Activated T-cell treated with anti-CD3 and anti-CD28 coated beads, Interleukin-2, amount 50 U/mL, for 72 hours (primary cell): ENCODE results near the gene OGFOD2. TPM values are rescaled to one million over a fixed set of nuclear protein-coding genes. Genes with fewer than 3 reads are reported as not detected.

Experiments
- ATAC-seq, 2 donors: fragments of 150-1000 bp; cut with Tn5 transposase; replicated peaks in 1 of 2; 2 replicates each; pipeline ENCODE4 v1.10.0; 2021; ENCODE audit warnings: moderate library complexity in 2 of 2, mild to moderate bottlenecking in 1 of 2
- DNase-seq, 2 donors: peaks; one replicate each; pipeline ENCODE4 v3.0.0; 2021 to 2022; ENCODE audit warnings: mixed read lengths in 1 of 2
- H3K27ac Mint-ChIP-seq: one replicate; pipeline ENCODE4 v1.8.0; 2022; ENCODE audit warnings: mild to moderate bottlenecking, moderate library complexity, mixed read lengths
- H3K27me3 Mint-ChIP-seq: one replicate; pipeline ENCODE4 v1.8.0; 2022; ENCODE audit warnings: low read depth, mixed read lengths
- H3K36me3 Mint-ChIP-seq, 2 donors: one replicate each; pipeline ENCODE4 v1.8.0; 2022; ENCODE audit warnings: mixed read lengths in 2 of 2, mild to moderate bottlenecking in 1 of 2; ENCODE audit not compliant: insufficient read depth in 2 of 2
- H3K4me1 Mint-ChIP-seq: one replicate; pipeline ENCODE4 v1.8.0; 2022; ENCODE audit warnings: low read depth, mixed read lengths
- H3K4me3 Mint-ChIP-seq, 2 donors: one replicate each; pipeline ENCODE4 v1.8.0; 2022; ENCODE audit warnings: mild to moderate bottlenecking in 2 of 2, mixed read lengths in 2 of 2, moderate library complexity in 2 of 2
- H3K9me3 Mint-ChIP-seq, 2 donors: one replicate each; pipeline ENCODE4 v1.8.0; 2022; ENCODE audit warnings: mixed read lengths in 2 of 2
- total RNA-seq, 2 donors: library from RNA; stranded (reverse); gene quantifications; one replicate each; pipeline ENCODE4 v1.2.3, GENCODE V29; 2022

OGFOD2 gene
- total RNA-seq, 2 donors from 2014 or later: 26.6 to 32.5 TPM

GRCh38 chr12:122982963-122983788 lies 8.1 kb downstream of the OGFOD2 start:
- DNase-seq (no peak), ATAC-seq (no peak)
- no peaks in the 10 kb centered on the region for H3K27me3 Mint-ChIP-seq
- peaks cover 51% of the 10 kb centered on the region for H3K4me1 Mint-ChIP-seq
- H3K9me3 Mint-ChIP-seq: no peaks in the 10 kb centered on the region
- H3K36me3 Mint-ChIP-seq: peaks cover 2 to 5% of the 10 kb centered on the region in 2 donors
- H3K27ac Mint-ChIP-seq: peak overlapping the region; percentile 84
- H3K4me3 Mint-ChIP-seq: peak overlapping the region; percentile 95 to 96

- H3K27ac Mint-ChIP-seq: peak overlapping the region; percentile 84
- H3K9me3 Mint-ChIP-seq: no peaks in the 10 kb centered on the region
These were observed 8.9 kb downstream of the OGFOD2 start for GRCh38 chr12:122983789-122984515.

GRCh38 chr12:122984612-122985337 lies 9.7 kb downstream of the OGFOD2 start:
- H3K27me3 Mint-ChIP-seq: no peaks in the 10 kb centered on the region
- H3K4me1 Mint-ChIP-seq: peaks cover 44% of the 10 kb centered on the region
- peaks cover 2 to 5% of the 10 kb centered on the region in 2 donors for H3K36me3 Mint-ChIP-seq
- no peak overlapping the region for H3K4me3 Mint-ChIP-seq
- H3K27ac Mint-ChIP-seq: peak overlapping the region; percentile 11
- no peak for ATAC-seq
- H3K9me3 Mint-ChIP-seq: no peaks in the 10 kb centered on the region
- no peak for DNase-seq

More at GRCh38 chr12:122983789-122984515, 8.9 kb downstream of the OGFOD2 start:
- DNase-seq (no peak), ATAC-seq (no peak)
- no peak overlapping the region for H3K4me3 Mint-ChIP-seq
- no peaks in the 10 kb centered on the region for H3K27me3 Mint-ChIP-seq
- peaks cover 2 to 5% of the 10 kb centered on the region in 2 donors for H3K36me3 Mint-ChIP-seq
- H3K4me1 Mint-ChIP-seq: peaks cover 49% of the 10 kb centered on the region

DNA sequence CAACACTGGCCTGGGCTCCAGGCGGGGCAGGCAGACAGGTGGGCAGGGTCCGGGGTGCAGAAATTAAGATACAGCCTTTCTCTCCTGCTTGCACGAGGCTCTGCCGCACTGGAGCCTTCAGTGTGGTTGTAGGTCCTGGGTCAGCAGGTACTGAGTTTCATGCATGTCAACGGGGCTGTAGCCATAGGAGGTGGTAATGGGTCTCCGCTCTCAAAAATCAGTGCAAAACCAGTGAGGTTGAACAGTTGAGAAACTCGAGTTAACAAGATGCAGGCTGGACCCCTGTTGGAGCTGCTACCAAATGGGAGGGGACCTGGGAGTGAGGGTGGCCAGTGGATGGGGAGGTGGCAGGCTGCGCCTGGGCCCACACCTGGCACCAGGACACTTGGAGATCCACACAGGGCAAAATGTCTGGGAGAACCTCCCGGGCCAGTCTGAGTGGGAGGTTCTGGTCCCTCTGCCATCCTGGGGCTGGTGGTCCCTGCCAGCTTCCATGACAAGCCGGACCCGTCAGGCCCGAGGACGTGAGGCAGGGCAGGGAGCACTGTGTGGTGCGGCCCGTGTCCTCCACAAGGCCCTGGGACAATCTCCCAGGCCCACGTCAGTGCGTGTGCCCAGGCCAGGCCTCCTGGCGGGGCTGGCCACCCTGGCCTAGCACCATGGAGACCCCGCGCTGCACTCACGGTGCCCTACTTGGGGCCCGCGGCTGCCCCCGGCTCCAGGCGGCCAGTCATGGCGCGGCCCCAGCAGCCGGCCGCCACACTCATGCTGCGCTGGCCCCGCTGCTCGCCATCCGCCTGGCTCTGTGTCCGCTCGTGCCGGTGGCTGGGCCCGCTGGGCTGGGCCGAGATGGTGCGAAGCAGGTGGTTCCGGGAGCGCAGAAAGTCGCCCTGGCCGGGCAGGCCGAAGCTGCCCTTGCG lies 10.6 kb downstream of the OGFOD2 start:
- Mint-ChIP-seq H3K4me1 (peaks cover 41% of the 10 kb centered on the region), H3K9me3 (no peaks in the 10 kb centered on the region), H3K27me3 (no peaks in the 10 kb centered on the region), H3K4me3 (no peak overlapping the region), H3K27ac (no peak overlapping the region), H3K36me3 (peaks cover 2 to 3% of the 10 kb centered on the region in 2 donors)
- no peak for DNase-seq
- no peak for ATAC-seq

GRCh38 chr12:122986258-122986871 lies 11.3 kb downstream of the OGFOD2 start:
- no peaks in the 10 kb centered on the region for H3K9me3 Mint-ChIP-seq
- no peak overlapping the region for H3K27ac Mint-ChIP-seq
- no peaks in the 10 kb centered on the region for H3K27me3 Mint-ChIP-seq
- H3K4me1 Mint-ChIP-seq: peaks cover 40% of the 10 kb centered on the region
- ATAC-seq: no peak
- no peak for DNase-seq
- H3K4me3 Mint-ChIP-seq: no peak overlapping the region
- peaks cover 2 to 3% of the 10 kb centered on the region in 2 donors for H3K36me3 Mint-ChIP-seq

GRCh38 chr12:122987086-122987951 lies 12.3 kb downstream of the OGFOD2 start:
- H3K36me3 Mint-ChIP-seq: peaks cover 2 to 3% of the 10 kb centered on the region in 2 donors
- no peak overlapping the region for H3K27ac Mint-ChIP-seq
- no peaks in the 10 kb centered on the region for H3K9me3 Mint-ChIP-seq
- ATAC-seq (no peak), DNase-seq (no peak)
- H3K4me3 Mint-ChIP-seq: no peak overlapping the region
- H3K4me1 Mint-ChIP-seq: peaks cover 31% of the 10 kb centered on the region
- no peaks in the 10 kb centered on the region for H3K27me3 Mint-ChIP-seq

GRCh38 chr12:122988036-122988435 lies 13.0 kb downstream of the OGFOD2 start:
- Mint-ChIP-seq H3K36me3 (peaks cover 2% of the 10 kb centered on the region in 2 donors), H3K4me3 (no peak overlapping the region), H3K4me1 (peaks cover 24% of the 10 kb centered on the region), H3K9me3 (no peaks in the 10 kb centered on the region), H3K27me3 (no peaks in the 10 kb centered on the region), H3K27ac (no peak overlapping the region)
- DNase-seq (no peak), ATAC-seq (no peak)

GRCh38 chr12:122988612-122989212 lies 13.7 kb downstream of the OGFOD2 start:
- H3K9me3 Mint-ChIP-seq: no peaks in the 10 kb centered on the region
- H3K27ac Mint-ChIP-seq: no peak overlapping the region
- ATAC-seq (no peak), DNase-seq (no peak)
- no peak overlapping the region for H3K4me3 Mint-ChIP-seq
- peaks cover 17% of the 10 kb centered on the region for H3K4me1 Mint-ChIP-seq
- H3K27me3 Mint-ChIP-seq: no peaks in the 10 kb centered on the region
- no peaks in the 10 kb centered on the region for H3K36me3 Mint-ChIP-seq

DNA sequence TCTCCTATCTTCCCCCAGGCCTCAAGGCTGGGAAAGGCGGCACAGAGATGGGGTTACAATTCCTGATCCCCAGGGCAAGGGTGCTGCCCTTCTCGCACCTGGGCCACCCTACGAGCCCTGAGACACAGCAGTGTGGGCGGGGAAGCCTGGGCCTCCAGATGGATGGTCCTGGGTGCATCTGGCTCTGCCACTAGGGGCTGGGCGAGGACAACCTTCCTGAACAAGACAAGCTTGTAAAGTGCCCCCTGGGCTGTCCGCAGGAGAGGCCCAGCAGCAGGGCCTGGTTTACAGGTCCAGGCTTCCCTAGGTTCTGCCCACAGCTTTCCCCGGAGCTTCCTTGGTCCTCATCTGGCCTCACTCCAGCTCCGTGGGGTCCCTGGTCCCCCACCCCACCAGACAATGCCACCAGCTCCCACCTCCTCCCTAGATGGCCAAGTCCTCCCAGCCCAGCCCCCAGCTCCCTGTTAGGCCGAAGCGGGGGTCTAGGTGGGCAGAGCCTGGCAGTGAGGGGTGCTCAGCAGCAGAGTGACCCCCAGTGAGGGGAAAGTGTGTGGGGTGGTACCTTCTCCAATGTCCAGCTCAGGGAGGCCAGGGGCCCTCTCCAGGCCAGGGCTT lies 14.3 kb downstream of the OGFOD2 start:
- ATAC-seq (no peak), DNase-seq (no peak)
- H3K9me3 Mint-ChIP-seq: no peaks in the 10 kb centered on the region
- no peaks in the 10 kb centered on the region for H3K27me3 Mint-ChIP-seq
- H3K4me1 Mint-ChIP-seq: peaks cover 11% of the 10 kb centered on the region
- no peak overlapping the region for H3K27ac Mint-ChIP-seq
- H3K36me3 Mint-ChIP-seq: no peaks in the 10 kb centered on the region
- no peak overlapping the region for H3K4me3 Mint-ChIP-seq

- Mint-ChIP-seq H3K9me3 (no peaks in the 10 kb centered on the region), H3K4me3 (no peak overlapping the region), H3K36me3 (no peaks in the 10 kb centered on the region), H3K27ac (no peak overlapping the region), H3K4me1 (peaks cover 5% of the 10 kb centered on the region), H3K27me3 (no peaks in the 10 kb centered on the region)
- no peak for ATAC-seq
- DNase-seq: no peak
These were observed 14.9 kb downstream of the OGFOD2 start for GRCh38 chr12:122989874-122990419.
